ENCODE data around the gene MAP3K1. TPM values are rescaled to one million over a fixed set of nuclear protein-coding genes. Genes with fewer than 3 reads are reported as not detected.

The MAP3K1 gene
- total RNA-seq, 1 donor from 2014 or later = 14.8 TPM

DNA sequence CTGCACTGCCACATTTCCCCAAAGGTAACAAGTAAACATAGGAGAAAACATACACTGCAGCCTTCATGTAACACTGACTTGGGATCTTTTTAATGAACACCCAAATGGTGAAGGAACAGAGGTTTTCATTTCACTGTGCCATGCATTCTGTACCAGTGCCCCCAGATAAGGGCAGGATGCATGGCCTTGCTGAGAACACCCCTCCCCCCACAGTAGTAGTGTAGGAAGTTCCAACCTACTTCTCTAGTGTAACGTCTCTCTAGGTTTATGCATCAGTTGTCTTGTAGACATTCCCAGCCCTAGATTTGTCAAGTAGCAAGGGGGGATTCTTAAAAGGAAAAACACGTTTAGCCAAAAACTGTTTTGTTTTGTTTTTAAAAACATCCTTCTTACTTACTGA lies 29.9 kb downstream of the MAP3K1 start:
- no peak for DNase-seq (ENCODE audit: low spot score)
- H3K4me3 Mint-ChIP-seq (ENCODE audit: unreplicated experiment) = no peak overlapping the region
- H3K4me1 Mint-ChIP-seq (ENCODE audit: low read depth) = peaks cover 36% of the 10 kb centered on the region
- no peaks in the 10 kb centered on the region for H3K27me3 Mint-ChIP-seq (ENCODE audit: low read depth)
- TF ChIP-seq CTCF (IDR thresholded peaks at IDR 0.05) = no peak
- no peak overlapping the region for H3K27ac Mint-ChIP-seq (ENCODE audit: unreplicated experiment)
- no peaks in the 10 kb centered on the region for H3K9me3 Mint-ChIP-seq (ENCODE audit: low read depth)
- H3K36me3 Mint-ChIP-seq (ENCODE audit: low read depth) = no peaks in the 10 kb centered on the region

DNA sequence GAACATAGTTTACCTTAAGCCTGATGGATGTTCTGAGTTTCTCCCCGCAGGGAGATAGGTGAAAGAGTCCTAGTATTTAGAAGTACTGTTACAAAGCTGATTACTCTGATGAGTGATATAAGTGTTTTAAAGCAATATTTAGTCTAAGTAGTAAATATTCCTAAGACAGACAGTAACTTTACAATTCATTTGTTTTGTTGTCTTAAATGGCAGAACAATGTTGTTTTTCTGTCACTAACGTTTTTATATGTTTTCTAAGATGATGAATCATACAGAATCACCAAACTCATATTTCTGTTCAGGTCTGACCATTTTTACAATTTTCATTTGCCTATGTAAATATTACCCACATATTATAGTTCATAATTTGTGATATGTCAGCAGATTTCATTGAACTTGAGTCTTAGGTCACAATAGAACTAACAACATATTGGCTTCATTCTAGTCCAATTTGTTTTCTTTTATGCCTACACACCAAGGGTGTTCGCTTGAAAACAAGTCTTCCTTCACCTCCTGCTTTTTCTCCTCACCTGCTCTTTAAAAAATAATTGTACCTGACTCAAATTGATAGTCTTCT lies 30.6 kb downstream of the MAP3K1 start:
- Mint-ChIP-seq H3K27ac (ENCODE audit: unreplicated experiment) (no peak overlapping the region), H3K36me3 (ENCODE audit: low read depth) (no peaks in the 10 kb centered on the region)

DNA sequence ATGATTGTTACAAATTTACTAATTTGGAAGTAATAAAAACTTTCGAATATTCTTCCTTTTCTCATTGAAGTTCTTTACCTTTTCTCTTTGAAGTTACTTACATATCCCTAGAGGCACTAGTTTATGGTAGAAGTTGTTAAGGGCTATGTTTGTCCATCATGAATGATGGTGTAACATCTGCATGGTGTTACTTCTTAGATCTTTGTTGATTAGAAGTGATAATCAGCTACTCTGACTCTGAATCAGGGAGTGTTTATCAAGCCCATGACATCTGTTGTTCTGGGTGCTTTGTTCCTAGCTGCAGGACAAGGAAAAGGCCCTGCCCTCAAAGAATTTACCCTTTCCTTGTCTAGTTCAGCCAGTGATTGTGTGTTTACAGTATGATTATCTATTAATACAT lies 32.9 kb downstream of the MAP3K1 start:
- no peak for TF ChIP-seq CTCF (IDR thresholded peaks at IDR 0.05)
- no peak overlapping the region for H3K27ac Mint-ChIP-seq (ENCODE audit: unreplicated experiment)

More for the DNA sequence above, 30.6 kb downstream of the MAP3K1 start:
- peaks cover 33% of the 10 kb centered on the region for H3K4me1 Mint-ChIP-seq (ENCODE audit: low read depth)
- H3K27me3 Mint-ChIP-seq (ENCODE audit: low read depth) = no peaks in the 10 kb centered on the region
- no peaks in the 10 kb centered on the region for H3K9me3 Mint-ChIP-seq (ENCODE audit: low read depth)
- no peak for DNase-seq (ENCODE audit: low spot score)
- TF ChIP-seq CTCF (IDR thresholded peaks at IDR 0.05) = no peak
- no peak overlapping the region for H3K4me3 Mint-ChIP-seq (ENCODE audit: unreplicated experiment)

DNA sequence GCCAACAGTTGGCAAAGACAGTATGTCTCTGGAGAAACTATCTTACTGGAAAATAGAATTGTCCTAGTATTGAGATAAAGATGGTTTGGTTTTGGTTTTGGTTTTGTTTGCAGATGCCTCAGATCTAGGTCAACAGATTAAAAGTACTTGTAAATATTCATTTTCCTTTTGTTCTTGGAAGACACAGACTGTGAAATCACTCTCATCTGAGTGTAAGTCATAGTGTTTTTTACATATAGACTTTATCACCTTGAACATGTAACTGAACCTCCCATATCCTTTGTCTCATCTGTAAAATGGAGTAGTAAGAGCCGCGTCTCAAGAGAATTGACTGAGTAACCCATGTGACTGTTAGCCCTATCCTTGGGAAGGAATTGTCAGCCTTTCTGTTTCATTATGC lies 34.3 kb downstream of the MAP3K1 start:
- Mint-ChIP-seq H3K27me3 (ENCODE audit: low read depth) (no peaks in the 10 kb centered on the region), H3K36me3 (ENCODE audit: low read depth) (no peaks in the 10 kb centered on the region), H3K4me3 (ENCODE audit: unreplicated experiment) (no peak overlapping the region), H3K9me3 (ENCODE audit: low read depth) (no peaks in the 10 kb centered on the region), H3K4me1 (ENCODE audit: low read depth) (peaks cover 57% of the 10 kb centered on the region), H3K27ac (ENCODE audit: unreplicated experiment) (no peak overlapping the region)
- no peak for DNase-seq (ENCODE audit: low spot score)
- no peak for TF ChIP-seq CTCF (IDR thresholded peaks at IDR 0.05)

More for the DNA sequence above, 32.9 kb downstream of the MAP3K1 start:
- Mint-ChIP-seq H3K4me1 (ENCODE audit: low read depth) (peaks cover 48% of the 10 kb centered on the region), H3K27me3 (ENCODE audit: low read depth) (no peaks in the 10 kb centered on the region), H3K4me3 (ENCODE audit: unreplicated experiment) (no peak overlapping the region), H3K36me3 (ENCODE audit: low read depth) (no peaks in the 10 kb centered on the region), H3K9me3 (ENCODE audit: low read depth) (no peaks in the 10 kb centered on the region)
- DNase-seq (ENCODE audit: low spot score) = no peak

DNA sequence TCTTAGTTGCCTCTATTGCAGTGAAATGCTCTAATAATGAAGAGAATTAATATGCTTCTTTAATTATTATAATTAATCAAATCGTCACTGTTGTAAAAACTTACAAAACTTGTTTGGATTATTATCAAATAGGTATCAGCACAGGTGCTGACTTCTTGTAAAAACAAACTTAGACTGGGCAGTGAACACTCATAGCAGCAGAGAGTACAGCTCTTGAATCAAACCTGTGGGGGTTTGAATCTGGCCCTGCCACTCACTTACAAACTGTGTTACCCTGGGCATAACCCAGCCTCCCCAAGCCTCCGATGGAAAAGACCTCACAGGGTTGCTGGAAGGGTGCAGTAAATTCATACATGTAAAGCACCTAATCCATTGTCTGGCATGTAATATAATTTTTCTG lies 35.1 kb downstream of the MAP3K1 start:
- H3K9me3 Mint-ChIP-seq (ENCODE audit: low read depth) = no peaks in the 10 kb centered on the region
- DNase-seq (ENCODE audit: low spot score) = no peak
- H3K27me3 Mint-ChIP-seq (ENCODE audit: low read depth) = no peaks in the 10 kb centered on the region
- H3K27ac Mint-ChIP-seq (ENCODE audit: unreplicated experiment) = no peak overlapping the region
- H3K36me3 Mint-ChIP-seq (ENCODE audit: low read depth) = no peaks in the 10 kb centered on the region
- TF ChIP-seq CTCF (IDR thresholded peaks at IDR 0.05) = no peak
- no peak overlapping the region for H3K4me3 Mint-ChIP-seq (ENCODE audit: unreplicated experiment)
- peaks cover 59% of the 10 kb centered on the region for H3K4me1 Mint-ChIP-seq (ENCODE audit: low read depth)
